ENCODE data around the gene UNC5A.

UNC5A gene

GRCh38 chr5:176878906-176879662 lies 68.7 kb downstream of the UNC5A start:
- no peak overlapping the region for H2AK5ac ChIP-seq (ENCODE audit: low read length)
- H2BK120ac ChIP-seq (ENCODE audit: insufficient read depth, low read length, poor library complexity): no peak overlapping the region
- no peaks in the 10 kb centered on the region for H3K79me2 ChIP-seq (ENCODE audit: control insufficient read depth, insufficient read depth, low read length, poor library complexity)
- no peak overlapping the region for H3K4me2 ChIP-seq (ENCODE audit: low read length)
- no peaks in the 10 kb centered on the region for H3K4me1 ChIP-seq (ENCODE audit: control insufficient read depth in 1 of 2, insufficient read depth in 2 of 2, low read length in 2 of 2)
- no peaks in the 10 kb centered on the region for H3K27me3 ChIP-seq (ENCODE audit: insufficient read depth, low read length)
- H4K91ac ChIP-seq (ENCODE audit: low read depth, low read length): no peak overlapping the region
- H3K27ac ChIP-seq (ENCODE audit: low read depth, low read length): no peak overlapping the region
- no peak overlapping the region for H3K14ac ChIP-seq (ENCODE audit: low read length)
- no peaks in the 10 kb centered on the region for H3K79me1 ChIP-seq (ENCODE audit: low read length)
- no peak overlapping the region for H4K8ac ChIP-seq (ENCODE audit: low read depth, low read length)
- no peak overlapping the region for H3K18ac ChIP-seq (ENCODE audit: low read length)
- H3K4ac ChIP-seq (ENCODE audit: low read depth, low read length): no peak overlapping the region
- H4K12ac ChIP-seq (ENCODE audit: low read depth, low read length): no peak overlapping the region
- no peak overlapping the region for H3K9ac ChIP-seq (ENCODE audit: low read length)
- no peak for DNase-seq
- H3K36me3 ChIP-seq (ENCODE audit: control insufficient read depth in 1 of 2, insufficient read depth in 2 of 2, low read length in 2 of 2): no peaks in the 10 kb centered on the region
- peaks cover 6% of the 10 kb centered on the region for H3K9me3 ChIP-seq (ENCODE audit: insufficient read depth, low read depth, low read length)
- no peak overlapping the region for H3K23ac ChIP-seq (ENCODE audit: low read length)
- no peak overlapping the region for H2BK12ac ChIP-seq (ENCODE audit: low read length)
- no peak overlapping the region for H3K4me3 ChIP-seq (ENCODE audit: low read depth, low read length)
- H2BK5ac ChIP-seq (ENCODE audit: low read depth, low read length, poor library complexity): no peak overlapping the region
- WGBS (ENCODE audit: extremely low coverage, insufficient coverage, insufficient read length): no CpG with 5 or more reads among the region's 23 CpGs
- no peak overlapping the region for H2AFZ ChIP-seq (ENCODE audit: insufficient read depth, low read length, poor library complexity)

- H3K4me3 ChIP-seq (ENCODE audit: low read depth, low read length): no peak overlapping the region
- no peak overlapping the region for H3K9ac ChIP-seq (ENCODE audit: low read length)
- no peak overlapping the region for H2BK12ac ChIP-seq (ENCODE audit: low read length)
- H4K12ac ChIP-seq (ENCODE audit: low read depth, low read length): no peak overlapping the region
- no peak overlapping the region for H2AFZ ChIP-seq (ENCODE audit: insufficient read depth, low read length, poor library complexity)
- WGBS (ENCODE audit: extremely low coverage, insufficient coverage, insufficient read length): no CpG with 5 or more reads among the region's 23 CpGs
- H3K23ac ChIP-seq (ENCODE audit: low read length): no peak overlapping the region
- no peak overlapping the region for H4K91ac ChIP-seq (ENCODE audit: low read depth, low read length)
- no peaks in the 10 kb centered on the region for H3K27me3 ChIP-seq (ENCODE audit: insufficient read depth, low read length)
- no peaks in the 10 kb centered on the region for H3K36me3 ChIP-seq (ENCODE audit: control insufficient read depth in 1 of 2, insufficient read depth in 2 of 2, low read length in 2 of 2)
- H3K27ac ChIP-seq (ENCODE audit: low read depth, low read length): no peak overlapping the region
- no peak overlapping the region for H2AK5ac ChIP-seq (ENCODE audit: low read length)
- no peak for DNase-seq
- H4K8ac ChIP-seq (ENCODE audit: low read depth, low read length): no peak overlapping the region
- no peak overlapping the region for H2BK120ac ChIP-seq (ENCODE audit: insufficient read depth, low read length, poor library complexity)
- peaks cover 6% of the 10 kb centered on the region for H3K9me3 ChIP-seq (ENCODE audit: insufficient read depth, low read depth, low read length)
- no peak overlapping the region for H3K4ac ChIP-seq (ENCODE audit: low read depth, low read length)
- H3K14ac ChIP-seq (ENCODE audit: low read length): no peak overlapping the region
- no peak overlapping the region for H3K18ac ChIP-seq (ENCODE audit: low read length)
- H3K79me2 ChIP-seq (ENCODE audit: control insufficient read depth, insufficient read depth, low read length, poor library complexity): no peaks in the 10 kb centered on the region
- no peaks in the 10 kb centered on the region for H3K4me1 ChIP-seq (ENCODE audit: control insufficient read depth in 1 of 2, insufficient read depth in 2 of 2, low read length in 2 of 2)
- no peak overlapping the region for H3K4me2 ChIP-seq (ENCODE audit: low read length)
- H2BK5ac ChIP-seq (ENCODE audit: low read depth, low read length, poor library complexity): no peak overlapping the region
- no peaks in the 10 kb centered on the region for H3K79me1 ChIP-seq (ENCODE audit: low read length)
Observed at GRCh38 chr5:176879663-176880361, 69.5 kb downstream of the UNC5A start.

- H3K4me1 ChIP-seq (ENCODE audit: control insufficient read depth in 1 of 2, insufficient read depth in 2 of 2, low read length in 2 of 2): no peaks in the 10 kb centered on the region
- WGBS (ENCODE audit: extremely low coverage, insufficient coverage, insufficient read length): no CpG with 5 or more reads among the region's 26 CpGs
Observed at GRCh38 chr5:176880366-176881020, 70.1 kb downstream of the UNC5A start.

GRCh38 chr5:176881021-176881749 lies 70.8 kb downstream of the UNC5A start:
- H3K4me1 ChIP-seq (ENCODE audit: control insufficient read depth in 1 of 2, insufficient read depth in 2 of 2, low read length in 2 of 2): no peaks in the 10 kb centered on the region
- no peak overlapping the region for H2BK120ac ChIP-seq (ENCODE audit: insufficient read depth, low read length, poor library complexity)
- H3K9ac ChIP-seq (ENCODE audit: low read length): no peak overlapping the region
- H3K14ac ChIP-seq (ENCODE audit: low read length): no peak overlapping the region
- H3K27ac ChIP-seq (ENCODE audit: low read depth, low read length): no peak overlapping the region
- H3K18ac ChIP-seq (ENCODE audit: low read length): no peak overlapping the region
- no peaks in the 10 kb centered on the region for H3K79me2 ChIP-seq (ENCODE audit: control insufficient read depth, insufficient read depth, low read length, poor library complexity)
- no peak overlapping the region for H2AK5ac ChIP-seq (ENCODE audit: low read length)
- H3K4me3 ChIP-seq (ENCODE audit: low read depth, low read length): no peak overlapping the region
- H4K12ac ChIP-seq (ENCODE audit: low read depth, low read length): no peak overlapping the region
- DNase-seq: no peak
- H3K27me3 ChIP-seq (ENCODE audit: insufficient read depth, low read length): no peaks in the 10 kb centered on the region
- H2AFZ ChIP-seq (ENCODE audit: insufficient read depth, low read length, poor library complexity): no peak overlapping the region
- H3K4ac ChIP-seq (ENCODE audit: low read depth, low read length): no peak overlapping the region
- H2BK12ac ChIP-seq (ENCODE audit: low read length): no peak overlapping the region
- no peaks in the 10 kb centered on the region for H3K36me3 ChIP-seq (ENCODE audit: control insufficient read depth in 1 of 2, insufficient read depth in 2 of 2, low read length in 2 of 2)
- no peaks in the 10 kb centered on the region for H3K79me1 ChIP-seq (ENCODE audit: low read length)
- no CpG with 5 or more reads among the region's 28 CpGs for WGBS (ENCODE audit: extremely low coverage, insufficient coverage, insufficient read length)
- no peak overlapping the region for H2BK5ac ChIP-seq (ENCODE audit: low read depth, low read length, poor library complexity)
- H3K9me3 ChIP-seq (ENCODE audit: insufficient read depth, low read depth, low read length): peaks cover 4% of the 10 kb centered on the region
- H4K91ac ChIP-seq (ENCODE audit: low read depth, low read length): no peak overlapping the region
- no peak overlapping the region for H3K23ac ChIP-seq (ENCODE audit: low read length)
- no peak overlapping the region for H3K4me2 ChIP-seq (ENCODE audit: low read length)
- no peak overlapping the region for H4K8ac ChIP-seq (ENCODE audit: low read depth, low read length)

More at GRCh38 chr5:176880366-176881020, 70.1 kb downstream of the UNC5A start:
- Histone ChIP-seq H3K9ac (ENCODE audit: low read length) (no peak overlapping the region), H3K4ac (ENCODE audit: low read depth, low read length) (no peak overlapping the region), H4K12ac (ENCODE audit: low read depth, low read length) (no peak overlapping the region), H3K18ac (ENCODE audit: low read length) (no peak overlapping the region), H3K23ac (ENCODE audit: low read length) (no peak overlapping the region), H2BK120ac (ENCODE audit: insufficient read depth, low read length, poor library complexity) (no peak overlapping the region), H4K8ac (ENCODE audit: low read depth, low read length) (no peak overlapping the region), H2BK5ac (ENCODE audit: low read depth, low read length, poor library complexity) (no peak overlapping the region), H4K91ac (ENCODE audit: low read depth, low read length) (no peak overlapping the region), H3K14ac (ENCODE audit: low read length) (no peak overlapping the region), H3K79me2 (ENCODE audit: control insufficient read depth, insufficient read depth, low read length, poor library complexity) (no peaks in the 10 kb centered on the region), H3K4me3 (ENCODE audit: low read depth, low read length) (no peak overlapping the region), H2BK12ac (ENCODE audit: low read length) (no peak overlapping the region), H3K27me3 (ENCODE audit: insufficient read depth, low read length) (no peaks in the 10 kb centered on the region), H3K27ac (ENCODE audit: low read depth, low read length) (no peak overlapping the region), H3K4me2 (ENCODE audit: low read length) (no peak overlapping the region), H3K9me3 (ENCODE audit: insufficient read depth, low read depth, low read length) (peaks cover 6% of the 10 kb centered on the region), H3K36me3 (ENCODE audit: control insufficient read depth in 1 of 2, insufficient read depth in 2 of 2, low read length in 2 of 2) (no peaks in the 10 kb centered on the region), H2AK5ac (ENCODE audit: low read length) (no peak overlapping the region), H3K79me1 (ENCODE audit: low read length) (no peaks in the 10 kb centered on the region), H2AFZ (ENCODE audit: insufficient read depth, low read length, poor library complexity) (no peak overlapping the region)
- no peak for DNase-seq

Measured in trophoblast cell (in vitro differentiated cells and primary cell).